ENCODE results near the gene NUP210L.

NUP210L gene

DNA sequence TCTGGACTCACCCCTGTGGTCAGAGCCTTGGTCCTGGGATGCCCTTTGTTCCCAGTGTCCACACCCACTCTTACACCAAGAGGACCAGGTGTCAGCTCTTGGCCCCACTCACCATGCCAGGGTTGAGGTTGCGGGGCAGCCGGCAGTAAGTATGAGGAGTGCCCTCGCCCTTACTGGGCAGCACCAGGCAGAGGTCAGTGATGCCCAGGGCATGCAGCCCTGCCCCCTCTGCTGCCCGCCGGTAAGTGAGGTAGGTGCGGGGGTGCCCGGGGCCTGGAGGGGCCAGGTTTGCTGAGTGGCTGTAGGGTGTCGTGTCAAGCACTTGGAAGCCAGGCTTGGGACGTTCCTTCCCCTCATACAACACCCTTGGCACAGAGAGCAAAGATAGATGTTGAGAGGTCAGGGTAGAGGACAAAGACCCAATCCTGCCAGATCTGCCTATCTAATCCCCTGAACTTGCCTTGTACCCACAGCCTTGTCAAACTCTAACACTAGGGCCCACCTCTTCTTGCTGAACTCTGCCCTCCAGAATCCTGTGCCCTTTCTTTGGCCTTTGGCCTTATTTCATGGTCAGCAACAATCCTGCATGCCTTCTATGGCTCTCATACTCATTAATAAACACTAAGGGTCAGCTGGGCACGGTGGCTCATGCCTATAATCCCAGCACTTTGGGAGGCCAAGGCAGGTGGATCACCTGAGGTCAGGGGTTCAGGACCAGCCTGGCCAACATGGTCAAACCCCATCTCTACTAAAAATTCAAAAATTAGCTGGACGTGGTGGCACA, 211.9 kb downstream of the NUP210L start:
- DNase-seq = no peak

All from activated effector memory CD4-positive, alpha-beta T cell treated with Interleukin-2 at 50 U/mL for 16 hours (primary cell).